RWPE2 (cell line): ENCODE data around the gene STARD13.

Experiments used
- ATAC-seq: fragments of 200-7000 bp; cut with Tn5 transposase; 3 replicates; pipeline ENCODE4 v1.9.1; 2021; ENCODE audit warnings: low read depth
- DNase-seq: peaks from one replicate; pipeline ENCODE4 v3.0.0-alpha.2; 2020; ENCODE audit warnings: low spot score
- H3K27ac ChIP-seq: fragments of 450-650 bp; 2 replicates; pipeline ENCODE4 v1.5.1; 2017; ENCODE audit warnings: mild to moderate bottlenecking; ENCODE audit not compliant: poor library complexity, severe bottlenecking
- H3K27me3 ChIP-seq: fragments of 250-450 bp; sonication (Bioruptor Pico); 2 replicates; pipeline ENCODE4 v1.5.1; 2021; ENCODE audit warnings: mild to moderate bottlenecking, moderate library complexity; ENCODE audit not compliant: insufficient read depth, poor library complexity, severe bottlenecking
- H3K36me3 ChIP-seq: fragments of 250-450 bp; sonication (Bioruptor Pico); 2 replicates; pipeline ENCODE4 v1.5.1; 2020; ENCODE audit warnings: low read depth, mild to moderate bottlenecking, moderate library complexity
- H3K4me1 ChIP-seq: fragments of 250-450 bp; sonication (Bioruptor Pico); 2 replicates; pipeline ENCODE4 v1.5.1; 2021; ENCODE audit warnings: mild to moderate bottlenecking, moderate library complexity; ENCODE audit not compliant: insufficient read depth, poor library complexity, severe bottlenecking
- H3K4me3 ChIP-seq: fragments of 250-450 bp; sonication (Bioruptor Pico); 2 replicates; pipeline ENCODE4 v1.5.1; 2021; ENCODE audit warnings: mild to moderate bottlenecking, moderate library complexity; ENCODE audit not compliant: severe bottlenecking
- H3K9me3 ChIP-seq: fragments of 250-450 bp; sonication (Bioruptor Pico); 2 replicates; pipeline ENCODE4 v1.5.1; 2021; ENCODE audit warnings: mild to moderate bottlenecking, moderate library complexity; ENCODE audit not compliant: severe bottlenecking
- CTCF ChIP-seq: fragments of 450-650 bp; IDR thresholded peaks from one replicate; pipeline ENCODE4 v1.5.1; 2017; ENCODE audit warnings: mild to moderate bottlenecking, moderate library complexity; ENCODE audit not compliant: poor library complexity, severe bottlenecking

The STARD13 gene

GRCh38 chr13:33114146-33114545, 171.4 kb downstream of the STARD13 start:
- TF ChIP-seq CTCF, result no peak

DNA sequence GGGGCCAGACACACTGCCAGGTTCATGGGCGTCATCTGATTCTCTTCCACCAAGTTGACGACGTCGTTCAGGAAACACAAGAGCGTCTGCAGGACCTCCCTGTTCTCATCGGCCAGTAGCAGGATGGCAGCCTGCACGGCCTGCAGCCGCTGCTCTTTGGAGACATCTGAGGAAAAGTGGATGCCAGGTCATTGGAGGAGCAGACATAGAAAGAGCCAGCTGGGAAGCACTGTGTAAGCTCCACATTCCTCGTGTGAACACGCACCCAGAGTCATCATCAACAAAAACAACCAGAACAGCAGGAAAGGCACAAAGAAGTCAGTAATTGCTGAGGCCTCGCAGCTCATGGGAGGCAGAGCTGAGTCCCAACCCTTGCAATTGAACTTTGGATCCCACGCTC, 172.8 kb downstream of the STARD13 start:
- Histone ChIP-seq H3K36me3 (peaks cover 71% of the 10 kb centered on the region), H3K27ac (no peak overlapping the region), H3K4me3 (no peak overlapping the region), H3K4me1 (no peaks in the 10 kb centered on the region), H3K9me3 (no peaks in the 10 kb centered on the region), H3K27me3 (no peaks in the 10 kb centered on the region)
- no peak for DNase-seq
- ATAC-seq, result no peak
- no peak for TF ChIP-seq CTCF

More at GRCh38 chr13:33114146-33114545, 171.4 kb downstream of the STARD13 start:
- H3K27ac ChIP-seq, result no peak overlapping the region
- no peaks in the 10 kb centered on the region for H3K4me1 ChIP-seq
- no peak overlapping the region for H3K4me3 ChIP-seq
- no peaks in the 10 kb centered on the region for H3K9me3 ChIP-seq
- DNase-seq (no peak), ATAC-seq (no peak)
- H3K36me3 ChIP-seq, result peaks cover 75% of the 10 kb centered on the region
- no peaks in the 10 kb centered on the region for H3K27me3 ChIP-seq

DNA sequence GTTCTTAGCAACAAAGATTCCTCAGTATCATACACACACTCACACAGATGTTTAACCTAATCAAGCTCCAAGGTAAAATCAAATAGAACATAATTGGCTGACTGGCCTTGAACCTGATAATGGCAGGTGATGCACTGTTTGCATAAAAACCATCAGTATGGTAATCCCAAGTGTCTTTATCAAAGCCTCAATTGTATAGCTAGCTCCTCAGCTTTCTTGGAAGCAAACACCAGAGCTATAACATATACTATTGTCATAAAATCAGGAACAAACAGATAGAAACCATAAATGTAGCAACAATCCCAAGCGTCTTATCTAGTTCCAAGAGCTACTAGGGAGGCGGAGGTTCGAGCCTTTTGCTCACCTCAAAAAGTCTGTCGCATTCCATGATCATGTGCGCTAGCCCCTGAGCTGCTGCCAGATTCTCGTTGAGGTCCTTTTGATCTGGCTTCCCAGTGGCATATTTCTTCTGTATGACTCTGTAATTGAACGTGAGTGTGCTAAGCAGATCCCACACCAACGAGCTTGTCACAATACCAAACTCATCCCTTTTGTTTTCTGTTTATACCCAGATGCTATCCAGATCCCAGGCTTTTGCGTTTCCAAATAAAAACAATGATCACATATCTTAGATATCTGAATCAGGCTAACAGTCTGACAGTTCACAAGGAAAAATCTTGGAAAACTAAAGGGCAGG, 174.0 kb downstream of the STARD13 start:
- Histone ChIP-seq H3K9me3 (no peaks in the 10 kb centered on the region), H3K4me3 (no peak overlapping the region), H3K4me1 (no peaks in the 10 kb centered on the region), H3K27ac (no peak overlapping the region), H3K27me3 (no peaks in the 10 kb centered on the region), H3K36me3 (peaks cover 69% of the 10 kb centered on the region)
- DNase-seq (no peak), ATAC-seq (no peak)
- TF ChIP-seq CTCF, result no peak

GRCh38 chr13:33110713-33111413, 174.7 kb downstream of the STARD13 start:
- no peaks in the 10 kb centered on the region for H3K9me3 ChIP-seq
- H3K4me3 ChIP-seq, result no peak overlapping the region
- H3K4me1 ChIP-seq, result no peaks in the 10 kb centered on the region
- H3K36me3 ChIP-seq, result peaks cover 67% of the 10 kb centered on the region
- DNase-seq (no peak), ATAC-seq (no peak)
- TF ChIP-seq CTCF, result no peak
- no peaks in the 10 kb centered on the region for H3K27me3 ChIP-seq
- H3K27ac ChIP-seq, result no peak overlapping the region

GRCh38 chr13:33110386-33110712, 175.2 kb downstream of the STARD13 start:
- H3K27ac ChIP-seq, result no peak overlapping the region
- DNase-seq (no peak), ATAC-seq (no peak)
- no peaks in the 10 kb centered on the region for H3K27me3 ChIP-seq
- H3K4me3 ChIP-seq, result no peak overlapping the region
- no peaks in the 10 kb centered on the region for H3K9me3 ChIP-seq
- peaks cover 67% of the 10 kb centered on the region for H3K36me3 ChIP-seq
- no peak for TF ChIP-seq CTCF
- H3K4me1 ChIP-seq, result no peaks in the 10 kb centered on the region
